Stomach smooth muscle (tissue), 2 donors: ENCODE data around the gene CNTNAP2.

Source experiments
- H3K27ac ChIP-seq: one replicate; pipeline ENCODE4 v1.7.0; 2013; ENCODE audit warnings: mild to moderate bottlenecking, low read length, inconsistent platforms
- H3K27me3 ChIP-seq, 2 donors: one replicate each; pipeline ENCODE4 v1.7.0; 2013; ENCODE audit warnings: low read length in 2 of 2; ENCODE audit not compliant: insufficient read depth in 2 of 2, control insufficient read depth in 1 of 2
- H3K36me3 ChIP-seq, 2 donors: one replicate each; pipeline ENCODE4 v1.7.0; 2013; ENCODE audit warnings: low read length in 2 of 2; ENCODE audit not compliant: control insufficient read depth in 2 of 2, insufficient read depth in 2 of 2
- H3K4me1 ChIP-seq: one replicate; pipeline ENCODE4 v1.7.0; 2013; ENCODE audit warnings: low read length; ENCODE audit not compliant: control insufficient read depth, insufficient read depth
- H3K4me3 ChIP-seq, 2 donors: one replicate each; pipeline ENCODE4 v1.7.0; 2013; ENCODE audit warnings: low read length in 2 of 2
- H3K9ac ChIP-seq, 2 donors: one replicate each; pipeline ENCODE4 v1.7.0; 2013; ENCODE audit warnings: low read length in 2 of 2, mild to moderate bottlenecking in 1 of 2
- H3K9me3 ChIP-seq, 2 donors: one replicate each; pipeline ENCODE4 v1.7.0; 2013; ENCODE audit warnings: low read length in 2 of 2; ENCODE audit not compliant: control insufficient read depth in 2 of 2
- donor health status: healthy.
- donor health status: Pancreatic carcinoma.

Gene CNTNAP2

GRCh38 chr7:146701166-146701565 is 584.6 kb downstream of the CNTNAP2 start:
- H3K9ac ChIP-seq, result no peak overlapping the region
- no peaks in the 10 kb centered on the region for H3K4me1 ChIP-seq
- H3K4me3 ChIP-seq, result no peak overlapping the region
- H3K9me3 ChIP-seq, result no peaks in the 10 kb centered on the region
- H3K36me3 ChIP-seq, result no peaks in the 10 kb centered on the region
- no peak overlapping the region for H3K27ac ChIP-seq
- no peaks in the 10 kb centered on the region for H3K27me3 ChIP-seq

- H3K9ac ChIP-seq, result no peak overlapping the region
- no peak overlapping the region for H3K27ac ChIP-seq
- no peaks in the 10 kb centered on the region for H3K27me3 ChIP-seq
- no peaks in the 10 kb centered on the region for H3K9me3 ChIP-seq
- H3K36me3 ChIP-seq, result no peaks in the 10 kb centered on the region
- no peaks in the 10 kb centered on the region for H3K4me1 ChIP-seq
- no peak overlapping the region for H3K4me3 ChIP-seq
These were observed 586.3 kb downstream of the CNTNAP2 start for GRCh38 chr7:146702898-146703297.

DNA sequence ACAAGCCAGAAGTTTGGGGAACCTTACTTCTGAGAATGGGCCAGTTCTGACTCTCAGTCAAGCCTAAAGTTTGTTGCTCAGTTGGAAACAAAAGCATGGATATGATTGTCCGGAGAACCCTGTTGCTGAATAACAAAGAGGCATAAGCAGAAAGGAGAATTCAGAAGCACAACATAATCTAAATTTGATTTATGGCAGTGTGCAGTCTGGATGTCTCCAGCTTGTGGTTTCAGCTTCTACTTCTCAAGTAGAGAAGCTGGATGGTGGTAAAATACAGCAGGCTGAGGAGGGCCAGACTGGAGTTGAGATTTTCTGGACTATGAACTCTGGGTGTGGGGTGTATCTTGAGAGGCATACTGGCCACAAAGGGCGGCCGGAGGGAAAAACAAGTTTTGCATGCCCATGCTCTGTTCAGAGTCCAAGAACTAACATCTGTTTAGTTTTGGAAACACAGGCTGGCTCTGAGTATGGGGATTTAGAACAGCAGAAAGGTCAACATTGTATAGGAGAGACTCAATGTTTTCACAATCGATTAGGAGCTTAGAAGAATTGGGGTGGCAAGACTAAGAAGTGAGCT is 592.9 kb downstream of the CNTNAP2 start:
- Histone ChIP-seq H3K4me3 (no peak overlapping the region), H3K36me3 (no peaks in the 10 kb centered on the region), H3K9me3 (no peaks in the 10 kb centered on the region), H3K9ac (no peak overlapping the region), H3K27ac (no peak overlapping the region), H3K27me3 (no peaks in the 10 kb centered on the region), H3K4me1 (no peaks in the 10 kb centered on the region)

DNA sequence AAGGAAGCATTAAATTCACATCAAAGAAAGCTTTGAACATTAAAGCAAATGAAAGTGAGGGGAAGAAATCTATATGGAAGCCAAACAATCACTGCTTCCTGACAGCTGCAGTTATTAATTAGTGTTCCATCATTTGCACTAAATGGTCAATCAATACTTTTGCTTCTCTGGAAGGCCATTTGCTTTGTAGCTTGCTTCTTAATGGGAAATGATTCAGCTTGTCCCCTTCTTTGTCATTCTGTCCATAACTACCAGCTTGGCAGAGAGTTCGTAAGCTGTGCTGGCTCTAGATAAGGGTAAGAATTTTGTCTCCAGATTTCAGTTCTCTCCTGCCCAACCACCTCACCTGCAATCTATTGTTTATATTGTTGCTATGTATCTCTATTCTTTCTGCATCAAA is 596.6 kb downstream of the CNTNAP2 start:
- Histone ChIP-seq H3K9me3 (no peaks in the 10 kb centered on the region), H3K4me1 (no peaks in the 10 kb centered on the region), H3K27me3 (no peaks in the 10 kb centered on the region), H3K9ac (no peak overlapping the region), H3K36me3 (no peaks in the 10 kb centered on the region), H3K27ac (no peak overlapping the region), H3K4me3 (no peak overlapping the region)

DNA sequence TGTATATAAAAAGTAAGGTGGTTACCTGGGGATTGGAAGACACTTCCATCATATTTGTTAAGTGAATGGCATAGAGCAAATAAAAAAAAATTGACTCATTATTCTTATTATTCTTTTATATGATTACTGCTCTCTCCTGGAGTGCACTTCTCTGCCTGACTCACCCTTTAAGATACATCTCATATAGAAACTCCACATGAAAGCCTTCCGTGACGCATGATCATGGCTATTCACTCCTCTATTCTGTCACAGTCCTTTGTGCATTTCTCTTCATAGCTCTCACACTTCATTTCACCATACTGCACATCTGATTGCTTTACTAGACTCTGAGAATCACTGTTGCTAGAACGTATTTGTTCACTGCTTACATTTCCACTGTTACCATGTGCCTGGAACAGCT is 597.3 kb downstream of the CNTNAP2 start:
- H3K9me3 ChIP-seq, result no peaks in the 10 kb centered on the region

DNA sequence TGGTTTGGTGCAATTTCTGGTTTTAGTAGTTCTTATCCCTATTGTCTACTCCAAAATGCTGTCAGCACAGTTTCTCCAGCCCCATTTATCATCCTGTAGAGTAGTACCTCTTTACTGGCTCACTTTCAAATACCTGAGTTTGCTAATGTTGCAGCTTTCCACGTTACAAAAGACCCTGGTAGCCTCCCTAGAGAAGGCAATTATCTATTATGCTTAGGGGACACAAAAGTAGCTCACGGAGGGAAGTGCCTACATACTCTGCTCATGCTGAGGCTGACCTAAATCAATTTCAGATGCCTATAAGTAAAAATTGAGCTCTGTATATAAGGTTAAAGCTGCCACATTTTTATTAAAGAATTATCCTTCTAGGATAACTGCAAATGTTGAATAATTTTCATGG is 603.6 kb downstream of the CNTNAP2 start:
- no peak overlapping the region for H3K4me3 ChIP-seq
- no peak overlapping the region for H3K9ac ChIP-seq
- H3K9me3 ChIP-seq, result no peaks in the 10 kb centered on the region
- H3K36me3 ChIP-seq, result no peaks in the 10 kb centered on the region
- H3K27ac ChIP-seq, result no peak overlapping the region
- H3K27me3 ChIP-seq, result no peaks in the 10 kb centered on the region
- no peaks in the 10 kb centered on the region for H3K4me1 ChIP-seq

More for the DNA sequence above, 597.3 kb downstream of the CNTNAP2 start:
- no peak overlapping the region for H3K4me3 ChIP-seq
- H3K9ac ChIP-seq, result no peak overlapping the region
- no peaks in the 10 kb centered on the region for H3K27me3 ChIP-seq
- H3K27ac ChIP-seq, result no peak overlapping the region
- no peaks in the 10 kb centered on the region for H3K4me1 ChIP-seq
- no peaks in the 10 kb centered on the region for H3K36me3 ChIP-seq

GRCh38 chr7:146722986-146723385 is 606.4 kb downstream of the CNTNAP2 start:
- H3K27me3 ChIP-seq, result no peaks in the 10 kb centered on the region
- no peak overlapping the region for H3K9ac ChIP-seq
- no peak overlapping the region for H3K4me3 ChIP-seq
- H3K4me1 ChIP-seq, result no peaks in the 10 kb centered on the region
- no peak overlapping the region for H3K27ac ChIP-seq
- H3K9me3 ChIP-seq, result no peaks in the 10 kb centered on the region
- H3K36me3 ChIP-seq, result no peaks in the 10 kb centered on the region

- Histone ChIP-seq H3K4me3 (no peak overlapping the region), H3K4me1 (no peaks in the 10 kb centered on the region), H3K9ac (no peak overlapping the region), H3K9me3 (no peaks in the 10 kb centered on the region), H3K27me3 (no peaks in the 10 kb centered on the region), H3K27ac (no peak overlapping the region), H3K36me3 (no peaks in the 10 kb centered on the region)
These were observed 608.9 kb downstream of the CNTNAP2 start for GRCh38 chr7:146725520-146725919.

DNA sequence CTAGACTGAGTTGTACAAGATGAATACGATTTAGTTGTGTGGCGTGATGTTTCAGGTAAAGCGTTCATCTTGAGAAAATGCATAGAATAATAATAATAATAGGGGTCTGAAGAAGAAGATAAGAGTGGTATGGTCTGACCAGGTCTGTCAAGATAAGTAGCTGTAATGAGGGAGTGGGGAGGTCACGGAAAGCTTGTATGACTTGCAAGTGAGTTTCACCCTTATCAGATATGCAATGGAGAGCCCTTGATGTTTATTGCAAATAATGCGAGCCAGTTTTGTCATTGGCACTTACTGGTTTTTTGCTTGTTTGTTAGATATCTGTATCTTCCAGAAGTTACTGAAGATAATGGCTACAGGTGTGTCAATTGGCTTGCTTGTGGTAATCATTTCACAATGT is 611.5 kb downstream of the CNTNAP2 start:
- Histone ChIP-seq H3K9ac (no peak overlapping the region), H3K4me1 (no peaks in the 10 kb centered on the region), H3K36me3 (no peaks in the 10 kb centered on the region), H3K27ac (no peak overlapping the region), H3K27me3 (no peaks in the 10 kb centered on the region), H3K9me3 (no peaks in the 10 kb centered on the region), H3K4me3 (no peak overlapping the region)

DNA sequence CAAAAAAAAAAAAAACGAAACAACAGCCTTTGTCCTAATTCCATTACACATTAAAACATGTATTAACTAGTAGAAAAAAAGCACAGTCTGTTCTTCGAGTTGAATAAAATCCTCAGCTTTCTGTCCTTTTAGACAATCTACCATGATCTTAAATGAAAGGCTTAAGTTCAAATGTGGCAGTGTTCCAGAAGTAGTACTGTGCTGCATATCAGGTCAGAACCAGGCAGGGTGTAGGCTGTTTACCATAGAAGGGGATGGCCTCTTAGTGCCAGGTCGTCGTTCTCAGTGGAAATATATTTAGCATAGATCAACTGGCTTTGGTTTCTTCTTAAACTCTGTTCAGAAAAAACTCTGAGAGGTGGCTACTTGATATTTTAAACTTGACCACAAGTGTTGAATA is 612.0 kb downstream of the CNTNAP2 start:
- Histone ChIP-seq H3K4me3 (no peak overlapping the region), H3K27me3 (no peaks in the 10 kb centered on the region), H3K9me3 (no peaks in the 10 kb centered on the region), H3K36me3 (no peaks in the 10 kb centered on the region), H3K4me1 (no peaks in the 10 kb centered on the region), H3K9ac (no peak overlapping the region), H3K27ac (no peak overlapping the region)

DNA sequence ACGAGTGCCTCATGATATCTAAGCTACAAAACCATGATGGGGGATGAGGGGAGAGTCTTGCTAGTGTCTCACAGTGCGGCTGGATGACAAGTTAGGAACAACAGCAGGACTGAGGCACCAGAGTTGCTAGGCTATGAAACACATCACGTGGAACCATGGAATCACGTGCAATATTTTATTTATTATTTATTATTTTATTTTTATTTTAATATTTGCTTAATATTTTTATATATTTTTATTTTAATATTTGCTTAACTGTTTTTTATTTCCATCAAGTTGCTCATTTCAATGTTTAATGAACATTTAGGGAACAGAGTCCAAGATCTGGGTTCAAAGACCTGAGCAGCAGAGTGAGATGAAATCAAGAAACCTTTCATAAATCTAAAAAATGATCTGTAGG is 614.6 kb downstream of the CNTNAP2 start:
- Histone ChIP-seq H3K27me3 (no peaks in the 10 kb centered on the region), H3K4me3 (no peak overlapping the region), H3K27ac (no peak overlapping the region), H3K9ac (no peak overlapping the region), H3K4me1 (no peaks in the 10 kb centered on the region), H3K36me3 (no peaks in the 10 kb centered on the region), H3K9me3 (no peaks in the 10 kb centered on the region)
